ENCODE results near the gene HOXD10.

The HOXD10 gene

DNA sequence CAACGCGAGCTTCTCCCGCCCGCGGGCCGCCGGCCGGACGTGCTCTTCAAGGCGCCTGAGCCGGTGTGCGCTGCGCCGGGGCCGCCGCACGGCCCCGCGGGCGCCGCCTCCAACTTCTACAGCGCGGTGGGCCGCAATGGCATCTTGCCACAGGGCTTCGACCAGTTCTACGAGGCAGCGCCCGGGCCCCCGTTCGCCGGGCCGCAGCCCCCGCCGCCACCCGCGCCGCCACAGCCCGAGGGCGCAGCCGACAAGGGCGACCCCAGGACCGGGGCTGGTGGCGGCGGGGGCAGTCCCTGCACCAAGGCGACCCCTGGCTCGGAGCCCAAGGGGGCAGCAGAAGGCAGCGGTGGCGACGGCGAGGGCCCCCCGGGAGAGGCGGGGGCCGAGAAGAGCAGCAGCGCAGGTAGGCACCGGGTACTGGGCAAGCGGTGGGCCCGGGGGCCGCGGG lies 8.8 kb upstream of the HOXD10 start:
- DNase-seq: no peak

DNA sequence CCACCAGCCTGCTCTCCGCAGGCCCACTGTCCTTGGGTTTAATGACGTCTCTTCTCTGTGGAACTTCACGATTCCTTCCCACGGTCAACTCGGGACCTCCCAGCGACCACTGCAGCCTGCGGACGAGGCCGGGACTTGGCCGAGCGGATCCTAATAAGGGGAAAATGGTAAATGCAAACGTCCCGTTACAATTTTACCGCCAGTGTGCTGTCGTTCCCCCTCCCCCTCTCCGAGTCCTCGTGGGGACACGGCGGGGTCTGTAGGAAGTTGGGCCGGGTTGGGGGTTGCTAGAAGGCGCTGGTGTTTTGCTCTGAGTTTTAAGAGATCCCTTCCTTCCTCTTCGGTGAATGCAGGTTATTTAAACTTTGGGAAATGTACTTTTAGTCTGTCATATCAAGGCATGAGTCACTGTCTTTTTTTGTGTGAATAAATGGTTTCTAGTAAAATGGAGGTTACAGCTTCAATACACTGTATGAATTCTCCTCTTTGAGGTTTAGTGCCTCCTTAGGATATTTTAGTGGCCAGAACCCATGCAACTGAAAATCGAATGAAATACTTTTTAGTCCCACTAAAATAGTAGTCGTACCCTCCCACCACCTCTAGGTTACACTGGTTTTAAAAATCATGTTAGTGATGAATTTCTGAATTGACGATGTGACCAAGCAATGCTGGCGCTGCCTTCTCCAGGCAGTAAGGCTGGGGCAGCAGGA lies 7.2 kb upstream of the HOXD10 start:
- no peak for DNase-seq

DNA sequence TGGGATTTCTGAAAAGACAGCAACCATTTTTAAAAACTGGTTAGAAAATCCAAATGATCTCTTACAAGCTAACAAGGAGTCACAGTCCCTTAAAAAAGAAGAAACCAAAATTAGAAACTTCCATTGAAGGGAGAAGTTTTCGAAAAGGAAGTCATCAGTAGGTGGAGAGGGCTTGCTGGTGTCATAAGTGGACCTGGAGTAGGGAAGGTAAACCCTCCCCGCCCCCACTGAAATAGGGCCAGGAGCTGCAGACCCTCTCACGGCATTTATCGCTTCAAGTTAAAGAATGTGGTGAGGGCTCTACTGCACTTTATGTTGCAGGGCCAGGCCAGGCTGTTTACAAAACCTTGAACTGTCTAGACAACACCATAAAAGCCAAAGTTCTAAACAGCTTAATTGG lies 6.6 kb upstream of the HOXD10 start:
- DNase-seq: no peak

DNA sequence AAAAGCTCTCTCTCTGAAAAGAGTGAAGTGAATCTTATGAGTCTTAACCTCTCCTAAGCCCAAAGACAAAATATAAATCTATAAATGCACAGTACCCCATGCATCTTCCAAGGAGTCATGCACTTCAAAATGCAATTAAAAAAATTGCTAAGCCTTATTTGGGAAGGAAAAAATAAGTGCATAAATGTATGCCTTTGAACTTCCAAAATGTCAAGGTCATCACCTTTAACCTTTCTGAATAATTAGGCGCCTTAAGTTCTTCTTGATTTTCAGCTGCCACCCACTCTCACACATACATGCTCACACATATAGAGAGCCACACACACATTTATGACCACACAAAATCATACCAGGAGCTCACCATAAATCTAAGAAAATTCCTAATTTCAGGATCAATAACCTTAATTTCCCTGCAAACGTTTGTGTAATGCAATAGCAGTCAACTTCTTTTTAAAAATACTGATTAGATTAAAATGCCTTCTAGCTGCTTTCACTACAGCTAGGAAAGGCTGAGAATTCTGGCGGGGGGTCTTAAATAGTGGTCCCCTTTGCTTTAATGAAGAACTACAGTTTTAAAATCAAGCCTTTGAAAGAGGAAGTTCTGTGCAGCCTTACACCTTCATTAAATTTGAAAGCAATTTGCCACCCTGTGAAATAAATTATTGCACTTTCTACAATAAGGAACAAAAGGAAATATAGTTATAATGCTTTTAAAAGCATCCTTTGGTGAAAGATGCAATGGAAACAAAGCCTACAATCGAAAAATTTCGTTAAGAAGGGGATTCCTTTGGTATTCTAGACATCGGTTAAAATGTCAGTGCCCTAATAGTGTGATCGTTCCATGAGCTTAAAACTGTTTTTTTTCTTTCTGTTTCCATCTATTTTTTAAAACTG lies 5.9 kb upstream of the HOXD10 start:
- DNase-seq: no peak

DNA sequence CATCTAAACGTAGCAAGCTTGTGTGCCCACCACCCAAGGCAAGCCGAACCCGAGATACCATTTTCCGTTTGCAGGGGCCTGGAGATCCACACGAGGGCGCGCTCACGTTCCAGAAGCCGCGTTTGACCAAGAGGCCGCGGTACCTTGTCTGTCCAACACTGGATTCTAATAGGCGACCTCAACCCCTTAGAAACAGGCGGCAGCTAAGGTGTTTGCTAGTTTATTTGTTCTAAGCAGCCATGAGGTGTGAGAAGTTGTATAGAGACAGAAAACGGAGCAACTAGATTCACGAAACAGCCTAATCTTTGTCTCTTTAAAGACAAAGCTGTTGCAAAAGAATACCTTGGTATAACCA lies 5.3 kb upstream of the HOXD10 start:
- DNase-seq: peak; percentile 19

DNA sequence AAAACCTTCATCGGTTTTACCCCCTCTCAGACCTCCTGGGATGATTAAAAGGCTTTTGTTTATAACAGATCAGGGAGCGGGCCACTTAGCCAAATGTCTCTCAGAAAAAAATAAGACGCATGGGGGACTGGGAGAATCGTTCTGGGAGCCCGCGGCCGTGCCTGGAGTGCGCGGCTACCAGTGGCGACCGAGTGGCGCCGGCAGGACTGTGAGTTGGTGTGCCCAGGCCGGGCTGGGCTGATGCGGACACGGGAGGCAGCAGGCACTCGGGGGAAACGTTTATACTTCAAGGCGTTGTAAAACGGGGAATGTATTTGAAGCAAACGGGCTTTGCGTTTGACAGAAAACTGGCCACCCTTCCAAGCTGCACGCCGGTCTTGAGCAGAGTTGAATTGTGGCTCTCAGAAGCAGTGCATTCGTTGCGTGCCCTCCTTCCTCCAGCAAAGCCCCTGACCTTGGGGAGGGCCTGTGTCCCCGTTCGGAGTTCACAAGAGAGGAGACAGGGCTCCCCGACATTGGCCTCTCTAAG lies 4.7 kb upstream of the HOXD10 start:
- no peak for DNase-seq

DNA sequence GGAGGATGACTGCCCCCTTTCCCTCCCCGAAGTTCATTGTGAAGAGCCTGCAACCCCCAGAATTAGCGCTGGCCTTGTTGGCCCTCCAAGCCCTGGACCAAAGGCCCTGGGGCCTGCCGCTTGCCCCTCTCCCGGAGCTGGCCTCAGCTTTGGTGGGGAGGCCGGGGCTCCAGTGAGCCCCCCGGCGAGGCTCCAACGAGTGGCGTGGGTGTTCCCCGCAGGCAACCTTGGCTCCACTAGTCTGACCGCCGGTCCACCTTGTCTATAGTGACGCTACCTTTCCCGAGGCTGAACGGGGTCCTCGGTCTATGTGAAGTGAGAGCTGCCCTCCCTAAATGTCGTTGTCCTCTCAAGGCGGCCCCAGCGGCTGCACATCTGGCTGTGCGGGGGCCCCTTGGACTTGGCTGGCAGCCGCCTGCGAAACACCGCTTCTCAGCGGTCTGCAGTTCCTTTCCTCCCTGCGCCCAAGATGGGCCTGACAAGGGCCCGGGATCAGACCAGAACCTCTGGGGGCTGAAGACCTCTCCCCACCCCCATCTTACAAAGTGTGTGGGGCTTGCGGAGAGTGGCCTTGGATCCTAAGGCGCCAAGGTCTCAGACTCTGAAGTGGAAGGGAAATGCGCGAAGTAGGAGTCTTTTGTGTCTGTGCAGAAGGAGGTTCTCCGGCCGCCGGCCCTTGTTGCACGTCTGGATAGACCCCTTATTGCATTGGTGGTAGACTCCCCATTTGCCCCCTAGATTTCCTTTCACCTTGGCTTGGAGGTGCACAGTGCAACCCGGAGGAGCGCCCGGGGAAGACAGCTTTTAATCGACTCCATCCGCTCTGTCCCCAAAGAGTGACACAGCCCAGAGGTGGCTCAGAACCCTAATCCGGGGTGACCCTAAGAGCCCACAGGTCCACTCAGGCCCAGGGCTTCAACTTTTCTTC lies 3.9 kb upstream of the HOXD10 start:
- no peak for DNase-seq

DNA sequence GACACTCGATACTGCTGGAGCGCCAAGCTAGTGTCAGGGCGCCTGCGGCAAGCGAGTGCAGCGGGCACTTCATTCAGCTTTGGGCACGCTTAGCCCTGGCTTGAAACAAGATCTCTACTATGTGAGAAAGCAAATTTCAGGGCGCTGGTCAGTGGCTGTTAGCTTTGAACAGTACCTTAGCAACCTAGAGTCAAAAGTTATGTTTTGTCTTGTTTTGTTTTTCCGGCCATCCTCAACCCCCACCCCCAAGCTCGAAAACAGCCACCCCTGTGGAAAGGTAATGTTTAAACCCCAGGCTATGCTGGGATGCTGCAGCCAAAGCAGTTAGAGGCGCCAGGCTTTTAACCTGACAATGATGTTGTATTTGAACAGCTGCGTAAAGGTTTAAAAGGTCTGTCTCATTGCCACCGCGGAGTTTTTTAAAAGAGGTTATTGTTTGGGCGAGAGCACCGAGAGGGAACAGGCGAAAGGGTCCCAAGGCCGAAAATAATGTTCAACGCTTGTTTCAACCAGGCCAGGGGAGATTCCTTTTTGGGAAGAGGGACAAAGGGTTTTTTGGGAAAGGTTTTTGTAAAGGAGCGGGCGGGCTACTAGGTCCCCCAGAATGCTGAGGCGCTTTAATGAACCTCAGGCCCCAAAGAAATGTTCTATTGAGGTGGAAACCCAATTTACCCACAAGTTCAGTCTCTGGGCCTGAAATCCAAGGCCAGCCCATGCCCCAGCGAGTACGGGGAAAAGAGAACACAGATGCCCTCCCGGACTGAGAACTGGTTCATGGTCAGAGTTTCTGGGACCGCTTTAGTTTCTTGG lies 2.3 kb upstream of the HOXD10 start:
- DNase-seq: no peak

DNA sequence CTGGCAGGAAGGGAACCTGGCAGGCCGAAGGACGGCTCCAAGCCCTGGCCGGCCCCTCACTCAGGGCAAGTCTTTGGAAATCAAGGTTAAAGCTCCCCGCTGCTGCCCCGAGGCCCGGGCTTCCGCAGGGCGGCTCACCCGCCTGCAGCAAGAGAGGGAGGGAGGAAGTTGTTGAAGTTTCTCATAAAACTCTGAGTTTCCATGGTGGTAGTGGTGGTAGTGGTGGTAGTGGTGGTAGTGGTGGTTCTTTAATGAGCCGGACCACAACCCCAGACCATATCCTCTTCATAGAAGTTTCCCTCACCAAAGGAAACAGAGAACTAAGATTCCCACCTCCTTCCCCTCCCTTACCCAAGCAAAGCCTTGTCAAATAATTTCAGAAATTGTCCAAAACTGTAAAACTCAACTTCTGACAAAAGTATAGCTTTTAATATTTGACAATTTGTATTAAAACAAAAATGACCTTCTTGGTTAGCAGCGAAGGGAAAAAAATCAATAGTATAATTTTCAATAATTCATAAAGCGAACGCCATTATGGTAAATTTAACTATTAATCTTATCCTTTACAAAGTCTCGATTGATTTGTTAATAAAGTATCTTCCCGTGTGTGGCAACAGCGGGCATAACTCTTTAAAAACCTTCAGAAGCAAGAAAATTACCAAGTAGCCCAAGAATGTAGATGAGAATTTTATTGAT lies 1.5 kb upstream of the HOXD10 start:
- no peak for DNase-seq

DNA sequence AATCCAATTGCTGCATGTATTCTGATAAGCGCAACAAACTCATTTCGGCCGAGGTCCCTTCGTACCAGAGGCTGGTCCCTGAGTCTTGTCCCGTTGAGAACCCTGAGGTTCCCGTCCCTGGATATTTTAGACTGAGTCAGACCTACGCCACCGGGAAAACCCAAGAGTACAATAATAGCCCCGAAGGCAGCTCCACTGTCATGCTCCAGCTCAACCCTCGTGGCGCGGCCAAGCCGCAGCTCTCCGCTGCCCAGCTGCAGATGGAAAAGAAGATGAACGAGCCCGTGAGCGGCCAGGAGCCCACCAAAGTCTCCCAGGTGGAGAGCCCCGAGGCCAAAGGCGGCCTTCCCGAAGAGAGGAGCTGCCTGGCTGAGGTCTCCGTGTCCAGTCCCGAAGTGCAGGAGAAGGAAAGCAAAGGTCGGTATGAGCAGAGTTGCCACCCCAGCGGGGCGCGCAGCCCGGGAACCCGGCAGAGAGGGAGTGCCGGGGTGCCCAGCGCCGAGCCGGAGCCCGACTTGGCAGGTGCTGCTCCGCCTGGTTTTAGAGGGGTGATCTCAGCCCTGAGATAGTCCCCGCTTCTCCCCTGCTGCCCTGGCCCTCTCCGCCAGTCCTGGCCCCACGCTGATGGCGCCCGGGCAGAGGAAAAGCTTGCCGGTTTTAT lies 714 bp downstream of the HOXD10 start:
- DNase-seq: no peak

DNA sequence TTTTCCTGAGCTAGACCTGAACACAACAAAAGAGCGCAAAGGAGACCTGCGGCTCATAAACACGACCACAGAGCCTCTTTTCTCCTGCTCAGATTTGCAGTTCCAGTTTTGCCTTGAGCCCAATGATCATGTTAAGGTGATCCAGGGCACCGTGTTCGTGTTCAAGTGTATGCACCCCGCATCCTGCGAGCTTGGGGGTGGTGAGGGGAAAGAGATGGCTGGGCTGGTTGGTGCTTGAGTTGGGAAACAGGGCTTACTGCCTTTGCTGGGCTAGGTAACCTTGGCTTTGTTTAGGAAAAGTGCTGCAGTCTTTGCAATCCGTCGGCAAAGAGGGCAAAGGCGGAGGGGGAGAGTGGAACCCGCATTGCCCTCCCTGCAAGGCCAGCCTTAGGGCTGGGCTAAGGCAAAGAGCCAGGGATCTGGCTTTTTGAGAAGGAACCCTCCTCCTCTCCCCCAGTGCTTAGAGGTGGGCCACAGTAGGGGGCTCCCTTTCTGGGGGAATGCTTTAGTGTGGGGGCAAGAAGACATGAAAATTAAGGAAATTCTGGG lies 1.3 kb downstream of the HOXD10 start:
- DNase-seq: no peak

DNA sequence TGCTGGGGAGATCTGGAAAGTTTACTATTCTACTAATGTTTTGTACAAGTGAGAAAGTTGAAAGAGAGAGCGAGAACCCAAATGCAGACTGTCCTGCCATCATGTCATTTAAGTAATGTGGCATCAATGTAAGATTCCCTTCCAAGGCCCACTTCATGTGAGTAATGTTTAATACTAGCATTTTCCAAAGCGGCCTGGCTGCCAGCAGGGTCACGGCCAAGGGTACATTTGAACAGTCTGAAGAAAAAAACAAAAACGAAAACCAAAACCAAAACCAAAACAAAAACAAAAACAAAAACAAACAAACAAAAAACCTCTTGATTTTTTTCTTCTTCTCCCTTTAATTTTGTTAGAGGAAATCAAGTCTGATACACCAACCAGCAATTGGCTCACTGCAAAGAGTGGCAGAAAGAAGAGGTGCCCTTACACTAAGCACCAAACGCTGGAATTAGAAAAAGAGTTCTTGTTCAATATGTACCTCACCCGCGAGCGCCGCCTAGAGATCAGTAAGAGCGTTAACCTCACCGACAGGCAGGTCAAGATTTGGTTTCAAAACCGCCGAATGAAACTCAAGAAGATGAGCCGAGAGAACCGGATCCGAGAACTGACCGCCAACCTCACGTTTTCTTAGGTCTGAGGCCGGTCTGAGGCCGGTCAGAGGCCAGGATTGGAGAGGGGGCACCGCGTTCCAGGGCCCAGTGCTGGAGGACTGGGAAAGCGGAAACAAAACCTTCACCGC lies 2.2 kb downstream of the HOXD10 start:
- no peak for DNase-seq

DNA sequence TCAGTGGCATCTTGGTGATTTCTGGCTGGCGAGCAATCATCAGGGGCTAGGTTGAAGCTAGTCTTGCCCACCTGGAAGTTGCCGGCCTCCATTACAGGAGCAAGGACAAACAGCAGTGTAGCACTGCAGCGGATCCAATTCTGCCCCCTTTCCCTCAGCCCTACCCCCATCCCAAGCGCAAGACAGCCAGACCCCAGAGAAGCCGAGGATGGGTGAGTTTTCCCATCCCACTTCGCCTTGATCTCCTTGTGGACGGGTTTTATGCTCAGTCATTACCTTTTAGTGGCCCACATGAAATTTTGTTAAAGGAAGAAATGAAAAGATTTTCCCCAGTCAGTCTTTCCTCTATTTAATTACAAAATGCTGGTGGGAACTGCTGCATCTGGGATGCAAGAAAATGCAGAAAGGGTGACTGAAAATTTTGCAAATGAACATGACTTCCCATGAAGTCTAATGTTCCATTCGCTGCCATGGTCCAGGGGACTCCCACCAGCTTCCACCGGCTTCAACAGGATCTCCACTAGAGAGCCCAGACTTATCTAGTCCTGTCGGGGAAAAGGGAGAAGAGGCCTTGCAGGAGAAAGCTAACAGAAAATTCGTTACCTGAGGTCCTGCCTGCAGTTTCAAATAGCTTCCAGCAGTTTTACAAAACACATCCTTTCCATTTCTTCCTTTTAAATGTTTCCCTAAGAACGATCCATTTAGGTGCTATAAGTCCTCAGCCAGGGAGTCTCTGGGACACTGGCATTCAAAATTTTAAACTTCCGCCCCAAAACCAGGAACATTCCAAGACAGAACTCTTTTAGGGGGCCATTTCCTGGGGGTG lies 4.0 kb downstream of the HOXD10 start:
- DNase-seq: no peak

DNA sequence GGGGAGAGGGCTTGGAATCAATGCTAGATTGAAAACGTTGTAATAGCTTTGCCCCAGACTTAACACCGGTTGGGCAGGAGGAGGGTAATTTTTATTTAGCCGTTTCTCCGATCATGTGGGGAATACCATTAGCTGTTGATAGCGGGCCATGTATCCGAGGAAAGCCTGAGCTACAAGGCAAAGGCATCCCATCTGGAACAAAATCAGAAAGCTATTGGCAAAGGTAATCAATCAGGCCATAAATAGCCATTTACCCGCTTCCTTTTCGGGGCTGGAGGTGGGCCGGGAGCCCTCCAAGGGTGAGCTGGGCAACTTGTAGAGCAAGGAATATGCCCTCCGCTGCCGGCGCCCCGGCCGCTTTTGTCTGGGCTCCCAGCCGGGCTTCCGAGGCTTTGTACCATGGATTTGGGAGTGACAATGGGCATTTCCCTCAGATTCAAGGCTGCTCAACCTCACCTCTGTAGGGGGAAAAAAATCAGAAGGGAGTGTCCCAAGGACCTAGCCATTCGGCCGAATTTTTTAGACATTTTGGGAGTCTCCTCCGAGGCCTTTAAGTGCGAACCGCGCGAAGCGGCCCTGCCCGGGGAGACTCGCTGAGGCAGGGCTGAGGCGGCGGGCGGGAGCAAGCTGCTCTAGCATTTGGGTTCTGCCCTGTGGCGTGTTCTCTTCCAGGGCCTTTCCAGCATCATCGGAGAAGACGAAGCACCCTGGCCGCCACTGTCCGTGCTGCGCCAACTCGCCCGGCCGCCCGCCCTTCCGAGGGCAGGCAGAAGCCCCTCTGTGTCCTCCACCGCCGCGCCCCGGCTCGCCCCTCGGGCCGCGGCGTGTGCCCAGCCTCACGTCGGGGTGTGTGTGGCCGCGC lies 4.8 kb downstream of the HOXD10 start:
- DNase-seq: no peak

DNA sequence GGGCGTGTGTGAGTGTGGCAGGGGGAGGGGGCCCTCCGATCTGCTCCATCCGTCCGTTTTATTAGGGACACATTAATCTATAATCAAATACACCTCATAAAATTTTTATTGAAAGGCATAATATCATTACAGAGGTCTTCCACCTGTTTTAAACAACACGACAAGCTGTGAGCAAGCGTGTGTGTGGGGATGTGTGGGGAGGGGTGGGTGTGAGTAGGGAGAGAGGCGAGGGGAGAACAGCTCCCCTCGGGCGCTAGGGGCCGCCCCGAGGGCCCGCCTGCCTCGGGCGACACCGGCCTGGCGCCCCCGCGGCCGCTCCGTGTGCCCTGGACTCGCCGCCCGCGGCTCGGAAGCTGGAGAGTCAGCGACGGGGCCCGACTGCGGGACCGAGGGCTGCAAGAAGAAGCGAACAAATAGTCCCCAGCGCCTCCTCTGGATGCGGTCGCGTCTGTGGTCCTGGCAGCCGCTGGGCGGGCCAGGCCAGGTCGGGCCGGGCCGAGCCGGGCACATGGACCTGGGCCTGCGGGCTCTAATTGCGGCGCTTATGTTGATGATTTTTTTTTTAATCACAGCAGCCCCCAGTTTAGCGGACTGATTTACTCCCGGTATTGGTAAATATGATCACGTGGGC lies 5.6 kb downstream of the HOXD10 start:
- DNase-seq: no peak

DNA sequence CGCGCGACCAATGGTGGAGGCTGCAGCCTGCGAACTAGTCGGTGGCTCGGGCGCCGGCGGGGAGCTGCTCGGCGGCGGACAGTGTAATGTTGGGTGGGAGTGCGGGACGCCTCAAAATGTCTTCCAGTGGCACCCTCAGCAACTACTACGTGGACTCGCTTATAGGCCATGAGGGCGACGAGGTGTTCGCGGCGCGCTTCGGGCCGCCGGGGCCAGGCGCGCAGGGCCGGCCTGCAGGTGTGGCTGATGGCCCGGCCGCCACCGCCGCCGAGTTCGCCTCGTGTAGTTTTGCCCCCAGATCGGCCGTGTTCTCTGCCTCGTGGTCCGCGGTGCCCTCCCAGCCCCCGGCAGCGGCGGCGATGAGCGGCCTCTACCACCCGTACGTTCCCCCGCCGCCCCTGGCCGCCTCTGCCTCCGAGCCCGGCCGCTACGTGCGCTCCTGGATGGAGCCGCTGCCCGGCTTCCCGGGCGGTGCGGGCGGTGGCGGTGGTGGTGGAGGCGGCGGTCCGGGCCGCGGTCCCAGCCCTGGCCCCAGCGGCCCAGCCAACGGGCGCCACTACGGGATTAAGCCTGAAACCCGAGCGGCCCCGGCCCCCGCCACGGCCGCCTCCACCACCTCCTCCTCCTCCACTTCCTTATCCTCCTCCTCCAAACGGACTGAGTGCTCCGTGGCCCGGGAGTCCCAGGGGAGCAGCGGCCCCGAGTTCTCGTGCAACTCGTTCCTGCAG lies 6.3 kb downstream of the HOXD10 start, which contains the start of gene HOXD9:
Gene HOXD9 (plus strand): TSS at position 37 of the 728 bp plus-strand sequence. CDS start 50 bp downstream, at position 87.
- no peak for DNase-seq

Measured in NK-92 treated with Interleukin-12 subunit alpha and Interleukin-12 subunit beta, amount 100 ng/mL, for 24 hours (cell line).